HG03354 (cell line): ENCODE data around the gene STXBP4.
A peak's percentile ranks its signal among the peaks of the same experiment; 100 is the strongest.

ENCODE experiments used
- ATAC-seq: cut with Tn5 transposase; IDR thresholded peaks from one replicate; pipeline ENCODE4 v1.9.1; 2021; ENCODE audit warnings: mild to moderate bottlenecking; ENCODE audit not compliant: unreplicated experiment, poor library complexity, severe bottlenecking

The STXBP4 gene

GRCh38 chr17:54968262-54968987, at the start of gene STXBP4, which contains the start of gene COX11:
Gene STXBP4 (plus strand): TSS chr17:54968765. CDS start chr17:54986220, 17,455 bp downstream.
Gene COX11 (minus strand): TSS chr17:54968654. CDS start chr17:54968646, 8 bp downstream.
- ATAC-seq, result peak; percentile 91

DNA sequence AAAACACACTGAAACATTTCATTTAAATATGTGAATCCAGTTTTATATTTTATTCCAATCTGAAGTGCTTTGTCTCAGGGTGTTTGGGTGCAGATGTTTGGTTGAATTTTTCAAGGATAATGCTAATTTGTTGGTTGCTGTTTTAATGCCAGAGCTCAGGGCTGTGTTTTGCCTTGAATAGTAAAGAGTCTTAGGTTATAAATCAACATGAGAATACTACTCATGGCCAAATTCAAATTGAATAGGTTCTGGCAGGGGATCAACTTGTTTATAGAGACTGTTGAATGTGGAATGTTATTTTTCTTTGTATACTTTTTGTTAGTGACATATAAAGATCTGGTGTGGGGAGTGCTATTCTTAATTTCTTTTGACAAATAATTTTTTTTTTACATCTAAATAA, 49.1 kb upstream of the STXBP4 start:
- no peak for ATAC-seq

DNA sequence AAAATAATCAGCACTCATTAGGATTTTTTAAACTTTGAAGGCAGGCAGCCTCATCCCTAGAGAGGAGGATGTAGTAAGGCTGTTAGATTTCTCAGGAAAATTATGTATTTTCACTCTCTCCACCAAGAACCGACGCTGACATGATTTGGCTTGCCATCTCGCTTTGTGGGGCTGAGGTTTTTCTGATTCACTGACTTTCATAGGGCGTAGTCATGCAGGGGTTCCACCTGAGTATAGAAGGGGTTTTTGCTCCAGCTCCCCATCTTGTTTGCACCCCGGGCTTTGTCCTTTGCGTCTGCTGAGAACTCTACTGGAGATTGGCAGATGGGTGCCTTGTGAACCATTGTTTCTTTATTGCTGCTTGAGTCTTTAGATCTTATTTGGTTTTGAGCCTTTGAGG, 47.7 kb upstream of the STXBP4 start:
- no peak for ATAC-seq

GRCh38 chr17:54924405-54924804, 44.2 kb upstream of the STXBP4 start:
- no peak for ATAC-seq

- no peak for ATAC-seq
These were observed 41.0 kb upstream of the STXBP4 start for GRCh38 chr17:54927525-54927924.

GRCh38 chr17:54932711-54933110, 35.9 kb upstream of the STXBP4 start:
- no peak for ATAC-seq

GRCh38 chr17:54933921-54934320, 34.6 kb upstream of the STXBP4 start:
- ATAC-seq, result no peak

GRCh38 chr17:54935471-54935870, 33.1 kb upstream of the STXBP4 start:
- ATAC-seq, result no peak

DNA sequence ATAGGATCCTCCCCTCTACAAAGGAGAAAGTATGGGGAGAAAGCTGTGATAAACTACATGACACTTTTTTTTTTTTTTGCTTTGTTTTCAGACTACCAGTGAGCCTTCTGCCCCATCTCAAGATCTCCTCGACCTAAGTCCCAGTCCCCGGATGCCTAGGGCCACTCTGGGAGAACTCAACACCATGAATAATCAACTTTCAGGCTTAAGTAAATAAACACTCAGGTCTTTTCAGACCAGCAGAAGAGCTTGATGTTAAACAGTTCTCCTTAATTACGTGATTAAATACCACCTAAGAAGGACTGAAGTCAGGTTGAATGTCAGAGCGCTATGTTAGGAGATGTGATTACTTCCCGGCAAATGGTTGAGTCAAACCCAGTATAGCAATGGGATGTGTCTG, 31.5 kb upstream of the STXBP4 start:
- ATAC-seq, result no peak

DNA sequence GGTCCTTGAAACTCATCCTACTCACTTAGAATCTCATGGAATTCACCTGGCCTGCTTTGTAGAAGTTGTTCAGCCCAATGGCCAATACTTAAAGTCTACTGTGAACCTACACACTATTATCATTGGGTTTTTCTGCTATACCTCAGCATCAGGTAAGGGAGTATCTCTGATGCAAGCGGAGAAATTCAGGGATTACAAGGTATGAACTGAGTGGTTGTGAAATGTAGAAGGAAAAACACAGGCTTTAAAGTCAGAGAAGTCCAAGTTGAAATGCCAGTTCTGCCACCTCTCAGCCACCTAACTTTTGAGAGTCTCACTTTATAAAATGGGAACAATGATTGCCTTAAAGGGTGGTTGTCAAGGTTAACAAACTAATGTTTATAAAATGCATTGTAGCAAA, 31.1 kb upstream of the STXBP4 start:
- no peak for ATAC-seq

- no peak for ATAC-seq
These were observed 27.3 kb upstream of the STXBP4 start for GRCh38 chr17:54941285-54941684.

- ATAC-seq, result no peak
These were observed 23.8 kb upstream of the STXBP4 start for GRCh38 chr17:54944796-54945195.

GRCh38 chr17:54945231-54945630, 23.3 kb upstream of the STXBP4 start:
- ATAC-seq, result no peak

DNA sequence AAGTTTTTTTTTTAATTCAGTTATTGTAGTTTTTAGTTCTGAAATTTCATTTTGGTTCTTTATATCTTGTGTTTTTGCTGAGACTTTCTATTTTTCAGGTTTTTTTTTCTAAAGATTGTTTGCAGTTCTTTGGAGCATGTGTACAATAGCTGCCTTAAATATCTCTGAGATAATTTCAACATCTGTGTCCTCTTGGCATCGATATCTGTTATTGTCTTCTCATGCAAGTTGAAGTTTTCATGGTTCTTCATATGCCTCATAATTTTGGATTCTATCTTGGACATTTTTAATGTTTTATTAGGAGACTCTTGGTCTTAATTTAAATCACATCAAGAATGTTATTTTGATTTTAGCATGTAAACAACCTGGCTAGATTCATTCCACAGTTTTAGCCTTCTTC, 22.9 kb upstream of the STXBP4 start:
- no peak for ATAC-seq

GRCh38 chr17:54947396-54947795, 21.2 kb upstream of the STXBP4 start:
- no peak for ATAC-seq

DNA sequence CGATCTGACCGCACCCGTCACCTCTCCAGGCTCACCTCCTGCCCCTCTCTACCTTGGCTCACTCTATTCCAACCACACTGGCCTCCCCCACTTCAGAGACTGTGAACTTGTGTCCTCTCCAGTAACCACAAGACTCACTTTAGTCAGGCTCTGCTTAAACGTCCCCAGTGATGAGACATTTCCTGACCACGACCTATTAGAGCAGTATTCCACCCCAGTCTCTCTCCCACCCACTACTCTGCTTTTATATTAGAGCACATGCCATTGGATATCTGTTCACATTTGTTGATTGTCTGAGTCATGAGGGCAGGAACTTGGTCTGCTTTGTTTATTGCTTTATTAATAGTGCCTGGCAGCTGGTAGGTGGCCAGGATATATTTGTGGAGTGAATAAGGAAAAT, 20.2 kb upstream of the STXBP4 start:
- ATAC-seq, result peak; percentile 54

- no peak for ATAC-seq
These were observed 18.4 kb upstream of the STXBP4 start for GRCh38 chr17:54950116-54950515.

GRCh38 chr17:54951286-54951685, 17.3 kb upstream of the STXBP4 start:
- ATAC-seq, result no peak

- no peak for ATAC-seq
These were observed 11.8 kb upstream of the STXBP4 start for GRCh38 chr17:54956791-54957190.

DNA sequence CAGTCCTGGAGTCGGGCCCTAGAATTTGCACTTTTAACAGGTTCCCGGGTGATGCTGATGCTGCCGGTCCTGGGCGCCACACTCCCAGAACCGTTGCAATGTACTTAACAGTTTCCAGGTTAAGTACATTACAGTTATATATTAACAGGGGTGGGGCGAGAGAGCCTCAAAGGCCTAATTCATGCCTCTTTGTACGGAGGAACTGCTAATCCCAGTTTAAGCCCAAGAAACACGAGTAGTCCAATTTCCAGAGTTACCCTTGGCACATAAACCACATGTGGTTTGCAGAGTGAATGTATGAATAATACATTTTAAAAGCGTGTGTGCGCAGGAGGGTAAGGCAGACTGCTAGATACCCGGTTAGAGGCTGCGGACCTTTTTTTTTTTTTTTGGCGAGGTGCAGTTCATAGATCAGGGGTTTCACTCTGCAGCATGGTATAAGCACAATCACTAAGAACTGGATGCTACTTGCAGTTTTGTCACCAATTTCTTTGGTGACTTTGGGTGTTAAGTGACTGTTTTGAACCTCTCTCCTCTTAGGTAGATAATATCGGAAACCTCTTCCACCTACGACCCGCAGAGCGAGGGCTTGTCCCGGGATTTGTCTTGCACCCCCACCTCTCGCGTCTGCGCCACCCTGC, 824 bp upstream of the STXBP4 start:
- ATAC-seq, result peak; percentile 36

DNA sequence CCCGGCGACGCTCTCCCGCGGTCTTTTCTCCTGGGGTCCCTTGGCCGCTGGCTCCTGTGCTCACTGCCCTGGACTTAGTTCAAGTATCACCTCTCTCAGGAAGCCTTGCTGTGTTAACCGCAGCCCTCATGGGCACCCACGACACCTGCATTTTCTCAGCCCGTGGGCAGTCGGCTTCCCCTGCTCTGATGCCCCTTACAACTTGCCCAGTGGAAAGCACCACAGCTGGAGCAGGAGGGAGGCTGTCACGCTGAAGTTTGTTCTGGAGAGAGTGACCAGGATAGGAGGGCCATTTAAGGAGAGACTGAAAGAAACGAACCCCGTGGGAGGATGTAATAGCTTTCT, 395 bp downstream of the STXBP4 start:
- ATAC-seq, result peak; percentile 31
